Endothelial cell of umbilical vein (primary cell): Measurements from ENCODE around the gene HIVEP1. TPM values are rescaled to one million over a fixed set of nuclear protein-coding genes. Genes with fewer than 3 reads are reported as not detected.

Experiments used
- BruUV-seq: library from RNA; stranded (reverse); fragments of 400-500 nt; replicated peaks from 2 replicates; lab custom pipeline; 2021; lab: Mats Ljungman, UMichigan
- CTCF ChIA-PET: fragments of 300-600, 350-600 bp; sonication (Branson Sonifier 250); formaldehyde crosslinking; loops from one replicate; lab custom pipeline; 2021; ENCODE audit warnings: antibody characterized with exemption, inconsistent platforms; lab: Charles Lee
- POLR2A ChIA-PET: fragments of 300-600, 350-600 bp; sonication (Branson Sonifier 250); formaldehyde crosslinking; loops from one replicate; lab custom pipeline; 2021; ENCODE audit warnings: antibody characterized with exemption, inconsistent platforms; lab: Charles Lee
- DNase-seq: peaks from one replicate; pipeline ENCODE4 v3.0.0-alpha.2; 2011; ENCODE audit warnings: low read depth, low spot score
- FAIRE-seq: peaks from 2 replicates; lab custom pipeline; 2011; peaks lifted over from hg19 to GRCh38; lab: Jason Lieb, UNC
- H2AFZ ChIP-seq: 2 replicates; pipeline ENCODE4 v1.6.0; 2012; ENCODE audit warnings: low read depth, low read length, control low read depth, inconsistent platforms
- H3K27ac ChIP-seq: 2 replicates; pipeline ENCODE4 v1.5.1; 2011; ENCODE audit warnings: low read depth, mild to moderate bottlenecking, control low read depth, low read length, moderate library complexity; ENCODE audit not compliant: insufficient read depth
- H3K27me3 ChIP-seq, 2 experiments: 2 replicates each; pipeline versions ENCODE4 v1.6.0 to v1.6.1; 2011; ENCODE audit warnings: low read length in 2 of 2, mixed read lengths in 1 of 2; ENCODE audit not compliant: control insufficient read depth in 2 of 2, insufficient read depth in 2 of 2
- H3K36me3 ChIP-seq, 2 experiments: 2 replicates in 1 of 2; 3 replicates in 1 of 2; pipeline ENCODE4 v1.5.1; 2011; ENCODE audit warnings: low read length in 2 of 2, mild to moderate bottlenecking in 1 of 2, moderate library complexity in 1 of 2; ENCODE audit not compliant: control insufficient read depth in 2 of 2, insufficient read depth in 2 of 2; ENCODE audit errors: extremely low read depth in 1 of 2
- H3K4me1 ChIP-seq: 3 replicates; pipeline ENCODE4 v1.5.1; 2011; ENCODE audit warnings: mild to moderate bottlenecking, low read length; ENCODE audit not compliant: control insufficient read depth, insufficient read depth; ENCODE audit errors: extremely low read depth
- H3K4me2 ChIP-seq: 2 replicates; pipeline ENCODE4 v1.6.1; 2011; ENCODE audit warnings: low read length, control low read depth, mixed read lengths; ENCODE audit not compliant: insufficient read depth
- H3K4me3 ChIP-seq, 3 experiments: fragments of 200-600 bp in 1 of 3; sonication (generic), shearing (Covaris generic) in 1 of 3; replicated peaks in 1 of 3; 2 replicates each; pipeline ENCODE4 v1.5.1; 2011 to 2016; ENCODE audit warnings: control low read depth in 3 of 3, low read length in 3 of 3, mild to moderate bottlenecking in 2 of 3, inconsistent platforms in 1 of 3, low read depth in 1 of 3, moderate library complexity in 1 of 3; ENCODE audit not compliant: insufficient read depth in 1 of 3
- H3K79me2 ChIP-seq: 2 replicates; pipeline ENCODE4 v1.6.0; 2012; ENCODE audit warnings: low read length, inconsistent platforms; ENCODE audit not compliant: control insufficient read depth, insufficient read depth
- H3K9ac ChIP-seq: replicated peaks from 2 replicates; pipeline ENCODE3; 2011; ENCODE audit warnings: low read length, control low read depth; ENCODE audit not compliant: insufficient read depth; ENCODE audit errors: extremely low read depth
- H3K9me1 ChIP-seq: replicated peaks from 3 replicates; pipeline ENCODE4 v1.6.0; 2011; ENCODE audit warnings: mild to moderate bottlenecking, low read length; ENCODE audit not compliant: control insufficient read depth, insufficient read depth; ENCODE audit errors: extremely low read depth
- H3K9me3 ChIP-seq: replicated peaks from 2 replicates; pipeline ENCODE4 v1.5.1; 2012; ENCODE audit warnings: low read length, inconsistent platforms; ENCODE audit not compliant: control insufficient read depth, insufficient read depth
- H4K20me1 ChIP-seq: replicated peaks from 2 replicates; pipeline ENCODE3; 2011; ENCODE audit warnings: mild to moderate bottlenecking, low read length; ENCODE audit not compliant: control insufficient read depth, insufficient read depth; ENCODE audit errors: extremely low read depth
- CTCF ChIP-seq, 2 donors: IDR thresholded peaks; 1 replicate in 1 of 2; 2 replicates in 1 of 2; pipeline ENCODE4 v1.5.1; 2011; ENCODE audit warnings: low read length in 2 of 2, mild to moderate bottlenecking in 2 of 2, moderate library complexity in 2 of 2, control low read depth in 1 of 2, inconsistent platforms in 1 of 2, low read depth in 1 of 2; ENCODE audit not compliant: insufficient read depth in 1 of 2; ENCODE audit errors: extremely low read depth in 1 of 2
- EZH2 ChIP-seq: IDR thresholded peaks from 2 replicates; pipeline ENCODE4 v1.6.1; 2012; ENCODE audit warnings: borderline replicate concordance, low read depth, mild to moderate bottlenecking, moderate library complexity, low read length, inconsistent platforms; ENCODE audit not compliant: severe bottlenecking
- GATA2 ChIP-seq: IDR thresholded peaks from 2 replicates; pipeline ENCODE4 v1.7.0; 2011; ENCODE audit warnings: low read depth, mild to moderate bottlenecking, moderate library complexity, mixed read lengths, low read length; ENCODE audit not compliant: insufficient read length, insufficient read depth
- JUN ChIP-seq: IDR thresholded peaks from 2 replicates; pipeline ENCODE4 v1.6.1; 2011; ENCODE audit warnings: borderline replicate concordance, low read depth; ENCODE audit not compliant: insufficient read length, insufficient read depth
- POLR2AphosphoS5 ChIP-seq: IDR thresholded peaks from 2 replicates; pipeline ENCODE4 v1.6.1; 2012; ENCODE audit warnings: low read depth, mild to moderate bottlenecking, control low read depth, low read length, moderate library complexity; ENCODE audit not compliant: insufficient read depth
- dilution Hi-C: fragments of 300-500 bp; cut with MboI; formaldehyde crosslinking; loops from one replicate; pipeline ENCODE4 v1.15.0; 2019; ENCODE audit warnings: low sequenced_read_pairs; ENCODE audit not compliant: extremely low pct_ligation_motif_present
- intact Hi-C: fragments of 100-400 bp; cut with micrococcal nuclease; formaldehyde crosslinking; loops from one replicate; pipeline ENCODE4 v1.10.0; 2022
- polyA plus RNA-seq, 4 experiments: library from polyadenylated mRNA; depleted of rRNA in 3 of 4; stranded (reverse) in 3 of 4; unstranded in 1 of 4; fragments of >200 nt; gene quantifications; 2 replicates each; pipeline versions ENCODE4 v1.2.1 to v1.2.3, GENCODE V29; 2011 to 2012; ENCODE audit warnings: missing spikeins in 1 of 4
- total RNA-seq: library from RNA; stranded (reverse); gene quantifications from 2 replicates; pipeline ENCODE4 v1.2.3, GENCODE V29; 2021

The HIVEP1 gene
- total and polyA plus RNA-seq, 2 donors (not counting 3 experiments of a cell fraction or from before 2014, with no cell fraction given), result 33.5 to 49.2 TPM

DNA sequence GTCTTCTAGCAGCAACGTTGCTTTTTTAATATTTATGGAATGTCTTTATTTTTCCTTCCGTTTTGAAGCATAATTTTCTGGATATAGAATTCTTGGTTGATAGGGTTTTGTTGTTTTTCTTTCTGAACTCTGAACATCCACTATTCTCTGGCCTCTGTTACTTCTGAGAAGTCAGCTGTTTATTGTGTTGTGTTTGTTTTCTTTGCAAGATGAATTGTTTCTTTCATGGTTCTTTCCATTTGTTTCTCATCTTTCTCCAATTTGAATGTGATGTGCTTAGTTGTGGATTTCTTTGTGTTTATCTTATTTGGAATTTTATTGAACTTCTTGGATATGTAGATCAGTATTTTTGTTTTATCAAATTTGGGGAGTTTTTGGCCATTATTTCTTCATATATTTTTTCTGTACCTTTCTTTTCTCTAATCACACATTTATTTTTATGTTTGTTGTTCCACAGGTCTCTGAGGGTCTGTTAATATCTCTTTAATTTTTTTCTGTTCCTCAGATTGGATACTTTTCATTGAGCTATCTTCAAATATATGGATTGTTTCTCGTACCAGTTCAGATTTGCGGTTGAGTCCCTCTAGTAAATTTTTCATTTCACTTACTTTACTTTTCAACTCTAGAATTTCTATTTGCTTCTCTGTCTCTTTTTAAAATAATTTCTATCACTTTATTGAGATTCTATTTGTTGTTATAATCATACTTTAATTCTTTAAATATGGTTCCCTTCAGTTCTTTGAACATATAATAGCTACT, 18.0 kb downstream of the HIVEP1 start:
- Histone ChIP-seq H3K9ac (no peak overlapping the region), H3K27ac (no peak overlapping the region), H3K9me1 (no peaks in the 10 kb centered on the region), H3K4me1 (peaks cover 16% of the 10 kb centered on the region), H2AFZ (no peak overlapping the region), H3K9me3 (no peaks in the 10 kb centered on the region), H3K79me2 (peaks cover 90% of the 10 kb centered on the region), H3K36me3 (peaks cover 0 to 3% of the 10 kb centered on the region in 2 experiments), H3K27me3 (no peaks in the 10 kb centered on the region), H3K4me3 (no peak overlapping the region), H4K20me1 (no peaks in the 10 kb centered on the region), H3K4me2 (no peak overlapping the region)
- no peak for TF ChIP-seq POLR2AphosphoS5
- no peak for TF ChIP-seq JUN
- no peak for TF ChIP-seq EZH2
- no peak for TF ChIP-seq GATA2
- TF ChIP-seq CTCF (IDR thresholded peaks at IDR 0.05; ENCODE audit: extremely low read depth in 1 of 2, insufficient read depth in 1 of 2, low read depth in 1 of 2, low read length in 2 of 2), result no peak
- DNase-seq (no peak), FAIRE-seq (no peak)
- intact Hi-C loops, result no loop called here
- POLR2A ChIA-PET, result no interaction called here
- no TSS peak for BruUV-seq
- dilution Hi-C loops, result no loop called here
- CTCF ChIA-PET, result interaction anchor here (1.2 to 1.3 kb wide), 2 partner anchors 35 to 375 kb away, joined by 4 to 5 read pairs; no protein-coding TSS in a partner anchor
